CD1c-positive myeloid dendritic cell (primary cell): ENCODE results near the gene VPS13A.
"Not testable (repeated sequence)": the region's sequence is repeated elsewhere in the genome, so short reads cannot be mapped to it uniquely, and the experiment has no call there.

Experiments used
- DNase-seq: peaks from one replicate; pipeline ENCODE4 v3.0.0-alpha.2; 2016; ENCODE audit errors: extremely low spot score

VPS13A gene

DNA sequence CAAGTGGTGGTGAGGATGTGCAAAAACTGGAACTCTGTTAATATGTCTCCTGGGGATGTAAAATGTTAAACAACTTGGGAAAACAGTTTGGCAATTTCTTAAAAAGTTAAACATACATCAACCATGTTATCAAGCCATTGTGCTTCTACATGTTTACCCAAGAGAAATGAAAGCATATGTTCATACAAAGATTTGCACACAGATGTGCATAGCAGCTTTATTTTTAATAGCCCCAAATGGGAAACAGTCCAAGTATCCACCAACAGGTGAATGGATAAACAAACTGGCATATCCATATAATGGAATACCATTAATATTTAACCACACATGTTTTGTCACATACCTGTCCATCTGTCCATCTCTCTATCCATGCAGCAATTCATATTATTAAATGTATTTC lies 6.2 kb downstream of the VPS13A start:
- DNase-seq: no peak

DNA sequence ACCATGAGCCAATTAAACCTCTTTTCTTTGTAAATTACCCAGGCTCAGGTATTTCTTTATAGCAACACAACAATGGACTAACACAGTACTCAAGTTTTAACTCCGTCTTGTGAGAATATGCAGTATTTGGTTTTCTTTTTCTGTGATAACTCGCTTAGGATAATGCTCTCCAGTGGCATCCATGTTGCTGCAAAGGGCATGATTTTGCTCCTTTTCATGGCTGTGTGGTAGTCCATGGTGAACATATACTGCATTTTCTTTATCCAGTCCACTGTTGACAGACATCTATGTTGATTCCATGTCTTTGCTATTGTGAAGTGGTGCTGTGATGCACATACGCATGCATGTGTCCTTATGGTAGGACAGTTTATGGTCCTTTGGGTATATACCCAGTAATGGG lies 10.9 kb downstream of the VPS13A start:
- no peak for DNase-seq

DNA sequence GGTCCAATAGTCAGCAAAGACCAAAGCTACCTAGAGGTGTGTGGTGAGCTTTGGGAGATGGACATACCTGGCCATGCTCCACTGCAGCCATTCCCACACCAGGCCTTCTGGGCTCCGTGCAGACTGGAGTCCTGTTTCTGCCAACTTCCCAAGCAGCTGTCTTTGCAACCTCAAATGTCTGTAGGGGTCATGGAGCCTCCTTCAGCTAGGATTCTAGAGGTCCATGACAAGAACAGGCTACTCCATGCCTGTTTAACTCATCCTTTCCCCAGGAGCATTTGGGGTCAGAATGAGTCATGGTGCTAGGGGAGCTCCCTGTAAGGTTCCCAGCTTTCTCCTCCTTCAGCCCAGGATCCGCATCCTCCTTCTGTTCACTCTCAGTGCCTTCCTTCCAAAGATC lies 17.1 kb downstream of the VPS13A start:
- no peak for DNase-seq

DNA sequence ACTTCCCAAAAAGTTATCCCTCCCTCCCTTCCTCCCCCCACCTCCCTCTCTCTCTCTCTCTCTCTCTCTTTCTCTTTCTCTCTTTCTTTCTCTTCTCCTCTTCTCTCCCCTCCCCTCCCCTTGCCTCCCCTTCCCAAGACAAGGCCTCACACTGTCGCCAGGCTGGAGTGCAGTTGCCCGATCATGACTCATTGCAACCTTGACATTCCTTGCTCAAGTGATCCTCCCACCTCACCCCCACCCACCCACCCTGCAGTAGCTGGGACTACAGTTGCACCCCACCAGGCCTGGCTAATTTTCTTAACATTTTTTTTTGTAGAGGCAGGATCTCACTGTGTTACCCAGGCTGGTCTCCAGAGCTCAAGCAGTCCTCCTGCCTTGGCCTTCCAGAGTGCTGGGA lies 32.8 kb downstream of the VPS13A start:
- DNase-seq: no peak

DNA sequence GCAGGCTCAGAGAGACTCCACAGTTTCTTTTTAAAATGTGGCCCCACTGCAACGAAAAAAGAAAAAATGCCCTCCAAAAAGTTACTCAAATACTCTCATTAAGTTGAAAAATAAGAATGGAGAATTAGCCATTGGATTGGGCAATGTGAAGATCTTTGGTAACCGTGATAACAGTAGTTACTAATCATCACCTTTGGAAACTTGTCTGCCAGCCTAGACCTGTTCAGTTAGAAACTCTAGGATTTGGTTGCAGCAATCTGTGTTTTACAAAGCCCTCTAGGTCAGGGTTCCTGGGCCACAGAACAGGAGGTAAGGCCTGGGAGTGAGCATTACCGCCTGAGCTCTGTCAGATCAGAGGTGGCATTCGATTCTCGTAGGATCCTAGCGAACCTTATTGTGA lies 34.2 kb downstream of the VPS13A start:
- no peak for DNase-seq

DNA sequence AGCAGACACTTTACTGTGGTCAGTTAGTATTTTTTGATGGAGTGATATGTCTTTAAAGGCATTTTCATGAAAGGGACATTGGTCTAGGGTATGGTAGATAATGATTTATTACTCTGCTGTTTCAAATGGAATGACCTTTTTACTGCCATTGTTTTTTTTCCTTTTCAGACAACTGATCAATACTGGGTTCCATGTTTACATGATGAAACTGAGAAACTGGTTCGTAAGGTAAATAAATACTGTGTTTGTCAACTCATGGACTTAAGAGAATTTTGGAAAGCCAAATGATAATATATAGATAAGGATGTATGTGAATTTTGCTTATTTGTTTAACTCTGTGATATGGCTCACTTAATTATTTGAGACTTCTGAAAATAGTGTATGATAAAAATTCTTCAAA lies 35.5 kb downstream of the VPS13A start:
- DNase-seq: no peak

DNA sequence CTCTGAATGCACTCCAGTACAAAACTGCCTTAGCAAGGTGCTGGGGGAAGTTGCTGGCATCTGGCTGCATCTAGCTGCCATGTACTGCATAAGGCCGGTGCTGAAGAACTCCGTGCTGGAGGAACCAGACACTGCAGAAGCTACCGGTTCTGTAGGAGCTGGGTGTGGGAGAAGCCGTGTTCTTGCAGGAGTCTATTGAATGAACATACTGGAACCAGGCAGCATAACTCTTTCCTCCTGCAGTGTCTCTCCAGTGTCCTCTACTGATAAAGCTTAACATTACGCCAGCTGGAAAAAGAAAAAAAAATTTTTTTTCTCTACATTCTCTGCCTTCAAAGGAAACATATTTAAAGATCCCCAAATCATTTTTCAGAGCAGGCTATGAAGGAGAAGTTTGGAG lies 38.5 kb downstream of the VPS13A start:
- no peak for DNase-seq

DNA sequence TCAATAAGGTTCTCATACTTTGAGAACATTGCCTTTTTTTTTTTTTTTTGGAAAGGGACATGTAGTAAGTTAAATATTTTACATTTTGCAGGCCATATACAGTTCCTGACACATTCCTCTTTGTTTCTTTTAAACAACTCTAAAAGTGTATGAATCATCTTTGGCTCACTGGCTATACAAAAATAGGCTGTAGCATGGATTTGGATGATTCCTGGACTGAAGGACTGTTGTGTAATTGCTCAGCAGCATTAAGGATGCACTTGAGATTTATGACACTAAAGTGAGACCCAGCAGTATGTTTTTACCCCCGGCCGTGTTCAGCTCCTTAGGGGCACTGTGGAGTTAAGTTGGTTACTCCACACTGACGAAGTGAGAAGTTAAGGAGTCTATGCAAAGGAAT lies 41.3 kb downstream of the VPS13A start:
- no peak for DNase-seq

DNA sequence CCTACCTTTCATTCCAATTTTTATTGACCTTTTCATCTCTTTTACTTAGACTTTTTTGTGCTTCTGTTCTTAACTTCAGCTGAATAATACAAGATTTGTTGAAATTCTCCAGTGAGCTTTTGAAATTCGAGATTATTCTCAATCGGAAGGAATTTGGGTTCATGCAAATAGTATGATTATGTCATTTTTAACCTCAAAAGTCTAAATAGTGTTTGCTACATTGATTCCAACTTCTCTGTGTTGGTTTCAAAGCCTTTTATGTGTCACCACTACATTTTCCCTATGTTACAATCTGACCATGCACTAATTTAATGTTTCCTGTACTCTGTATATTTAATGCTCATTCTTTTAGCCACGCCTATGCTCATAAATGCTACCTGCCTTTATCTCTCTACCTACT lies 44.1 kb downstream of the VPS13A start:
- no peak for DNase-seq

DNA sequence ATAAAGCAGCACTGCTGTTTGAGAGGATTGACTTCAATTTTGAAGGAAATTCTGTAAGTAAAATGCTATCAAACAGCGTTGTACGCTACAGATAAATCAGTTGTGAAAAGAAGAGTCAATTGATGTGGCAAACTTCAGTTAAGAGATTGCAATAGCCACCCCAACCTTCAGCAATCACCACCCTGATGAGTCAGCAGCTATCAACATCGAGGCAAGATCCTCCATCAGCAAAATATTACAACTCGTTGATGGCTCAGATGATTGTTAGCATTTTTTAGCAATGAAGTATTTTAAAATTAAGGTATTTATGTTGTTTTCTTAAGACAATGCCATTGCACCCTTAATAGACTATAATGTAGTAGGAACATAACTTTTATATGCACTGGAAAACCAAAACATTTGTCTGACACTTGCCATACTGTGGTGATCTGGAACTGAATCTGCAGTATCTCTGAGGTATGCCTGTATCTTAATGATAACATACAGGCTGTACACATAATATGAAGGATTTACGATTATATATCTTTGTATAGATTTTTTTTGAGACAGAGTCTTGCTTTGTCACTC lies 47.5 kb downstream of the VPS13A start:
- no peak for DNase-seq

DNA sequence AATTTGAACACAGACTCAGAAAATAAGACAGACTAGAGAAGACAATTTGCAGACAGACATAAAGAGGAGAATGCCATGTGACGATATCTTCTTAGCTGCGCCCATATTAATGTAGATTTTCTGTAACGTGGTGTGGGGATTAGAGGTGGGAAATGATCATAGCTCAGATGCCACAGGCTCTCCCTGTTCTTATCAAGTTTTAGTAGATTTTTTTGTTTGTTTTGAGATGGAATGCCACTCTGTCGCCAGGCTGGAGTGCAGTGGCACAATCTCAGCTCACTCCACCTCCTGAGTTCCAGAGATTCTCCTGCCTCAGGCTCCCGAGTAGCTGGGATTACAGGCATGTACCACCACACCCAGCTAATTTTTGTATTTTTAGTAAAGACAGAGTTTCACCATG lies 59.4 kb downstream of the VPS13A start:
- DNase-seq: no peak

DNA sequence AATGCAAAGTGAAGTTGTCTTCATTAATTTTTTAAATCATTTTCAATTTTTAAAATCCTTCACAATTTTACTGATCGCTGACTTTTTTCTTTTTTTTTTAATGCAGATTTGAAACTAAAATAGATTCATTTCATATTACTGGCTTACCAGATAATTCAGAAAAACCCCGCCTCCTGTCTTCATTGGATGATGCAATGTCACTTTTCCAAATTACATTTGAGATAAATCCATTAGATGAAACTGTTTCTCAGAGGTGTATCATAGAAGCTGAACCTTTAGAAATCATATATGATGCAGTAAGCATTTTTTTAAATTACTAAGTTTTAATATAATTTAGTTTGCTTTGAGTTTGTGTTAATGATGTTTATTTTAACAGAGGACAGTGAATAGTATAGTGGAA lies 60.6 kb downstream of the VPS13A start:
- DNase-seq: no peak

DNA sequence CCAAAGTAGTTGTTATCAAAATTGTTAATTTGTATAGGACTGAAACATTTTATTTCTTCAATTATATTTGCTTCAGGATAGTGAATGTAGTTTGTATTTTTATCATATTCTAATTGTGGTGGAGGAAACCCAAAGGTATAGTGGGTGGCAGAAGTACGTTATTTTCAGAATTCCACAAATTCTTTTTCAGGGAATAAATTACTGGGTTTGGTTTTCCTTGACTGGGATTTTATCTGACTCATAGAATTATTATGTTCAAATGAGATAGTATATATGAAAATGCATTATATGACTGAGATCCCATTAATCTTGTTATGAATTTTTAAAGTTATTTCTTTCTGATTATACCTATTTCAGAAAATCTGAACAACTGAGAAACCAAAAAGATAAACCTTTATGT lies 73.7 kb downstream of the VPS13A start:
- DNase-seq: no peak

DNA sequence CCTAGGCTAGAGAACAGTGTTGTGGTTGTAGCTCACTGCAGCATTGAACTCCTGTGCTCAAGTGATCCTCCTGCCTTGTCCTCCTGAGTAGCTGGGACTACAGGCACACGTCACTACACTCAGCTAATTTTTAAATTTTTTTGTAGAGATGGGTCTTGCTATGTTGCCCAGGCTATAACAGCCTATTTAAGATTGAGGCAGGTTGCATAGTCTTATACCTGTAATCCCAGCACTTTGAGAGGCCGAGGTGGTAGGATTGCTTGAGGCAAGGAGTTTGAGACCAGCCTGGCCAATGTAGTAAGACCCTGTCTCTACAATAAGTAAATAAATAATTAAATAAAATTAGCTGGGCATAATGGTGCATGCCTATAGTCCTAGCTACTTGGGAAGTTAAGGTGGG lies 79.9 kb downstream of the VPS13A start:
- DNase-seq: no peak

DNA sequence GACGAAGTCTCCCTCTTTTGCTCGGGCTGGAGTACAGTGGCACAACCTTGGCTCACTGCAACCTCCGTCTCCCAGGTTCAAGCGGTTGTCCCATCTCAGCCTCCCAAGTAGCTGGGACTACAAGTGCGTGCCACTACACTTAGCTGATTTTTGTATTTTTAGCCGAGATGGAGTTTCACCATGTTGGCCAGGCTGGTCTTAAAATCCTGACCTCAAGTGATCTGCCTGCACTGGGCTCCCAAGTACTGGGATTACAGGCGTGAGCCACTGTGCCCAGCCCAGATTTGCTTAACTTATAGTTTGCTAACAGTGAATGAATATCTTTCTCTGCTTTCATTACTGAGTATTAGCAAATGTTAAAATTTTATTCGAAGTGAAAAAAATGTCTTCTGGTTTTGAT lies 84.3 kb downstream of the VPS13A start:
- DNase-seq: no peak

DNA sequence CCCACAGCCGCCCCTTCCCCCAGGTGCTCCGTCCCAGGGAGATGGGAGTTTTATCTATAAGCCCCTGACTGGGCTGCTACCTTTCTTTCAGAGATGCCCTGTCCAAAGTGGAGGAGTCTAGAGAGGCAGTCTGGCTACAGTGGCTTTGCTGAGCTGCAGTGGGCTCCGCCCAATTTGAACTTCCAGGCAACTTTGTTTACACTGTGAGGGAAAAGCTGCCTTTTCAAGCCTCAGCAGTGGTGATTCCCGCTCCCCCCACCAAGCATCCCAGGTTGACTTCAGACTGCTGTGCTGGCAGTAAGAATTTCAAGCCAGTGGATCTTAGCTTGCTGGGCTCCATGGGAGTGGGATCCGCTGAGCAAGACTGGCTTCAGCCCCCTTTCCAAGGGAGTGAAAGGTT lies 90.4 kb downstream of the VPS13A start:
- not testable (repeated sequence) for DNase-seq

DNA sequence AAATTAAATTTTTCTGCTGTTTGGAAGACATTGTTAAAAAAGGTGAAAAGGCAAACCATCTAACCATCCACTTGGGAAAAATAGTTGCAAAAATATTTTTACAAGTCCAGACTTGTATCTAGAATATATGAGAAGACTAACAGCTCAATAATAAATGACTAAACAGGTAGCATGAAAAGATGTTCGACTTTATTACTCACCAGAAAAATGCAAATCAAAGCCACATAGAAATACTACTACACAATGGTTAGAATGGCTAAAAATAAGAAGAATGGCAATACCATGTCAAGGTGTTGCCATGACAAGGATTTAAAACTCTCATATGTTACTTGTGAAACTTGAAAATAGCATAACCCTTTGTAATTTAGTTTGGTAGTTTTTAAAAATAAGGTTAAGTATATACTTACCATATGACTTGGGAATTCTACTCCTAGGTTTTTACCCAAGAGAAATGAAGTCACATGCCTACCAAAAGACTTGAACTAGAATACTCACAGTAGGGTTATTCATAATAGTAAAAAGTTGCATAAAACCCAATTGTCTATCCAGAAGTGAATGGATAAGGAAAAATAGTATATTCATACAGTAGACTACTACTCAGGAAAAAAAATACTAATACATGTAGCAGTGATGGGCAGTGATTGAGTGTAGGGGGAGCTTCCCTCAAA lies 93.8 kb downstream of the VPS13A start:
- no peak for DNase-seq

DNA sequence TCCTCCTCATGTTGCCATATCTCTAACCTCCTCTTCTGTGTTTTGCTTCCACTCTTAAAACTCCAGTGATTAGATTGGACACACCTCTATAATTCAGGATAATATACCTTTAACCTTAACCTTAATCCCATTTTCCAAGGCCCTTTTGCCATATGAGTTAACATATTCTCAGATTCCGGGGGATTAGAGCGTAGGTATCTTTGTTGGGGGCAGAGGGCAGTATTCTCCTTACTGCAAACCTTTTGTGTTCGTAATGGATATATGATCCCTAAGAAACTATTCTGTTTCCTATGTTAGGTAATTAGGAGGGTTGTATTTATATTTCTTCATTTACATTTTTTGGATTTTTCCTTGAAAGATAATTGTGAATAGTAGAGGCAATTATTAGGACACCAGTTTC lies 99.5 kb downstream of the VPS13A start:
- DNase-seq: no peak

DNA sequence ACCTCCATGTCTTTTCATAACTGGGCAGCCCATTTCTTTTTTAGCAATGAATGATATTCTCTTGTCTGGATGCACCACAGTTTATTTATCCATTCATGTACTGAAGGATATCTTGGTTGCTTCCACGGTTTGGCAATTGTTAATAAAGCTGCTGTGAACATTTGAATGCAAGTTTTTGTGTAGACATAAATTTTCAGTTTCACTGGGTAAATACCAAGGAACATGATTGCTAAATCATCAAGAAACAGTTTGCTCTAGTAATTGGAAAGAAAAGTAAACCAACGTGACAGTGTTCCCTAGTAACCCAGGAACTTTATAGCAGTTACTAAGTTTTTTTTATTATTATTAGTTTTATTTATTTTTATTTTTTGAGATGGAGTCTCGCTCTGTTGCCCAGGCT lies 100.4 kb downstream of the VPS13A start:
- no peak for DNase-seq

DNA sequence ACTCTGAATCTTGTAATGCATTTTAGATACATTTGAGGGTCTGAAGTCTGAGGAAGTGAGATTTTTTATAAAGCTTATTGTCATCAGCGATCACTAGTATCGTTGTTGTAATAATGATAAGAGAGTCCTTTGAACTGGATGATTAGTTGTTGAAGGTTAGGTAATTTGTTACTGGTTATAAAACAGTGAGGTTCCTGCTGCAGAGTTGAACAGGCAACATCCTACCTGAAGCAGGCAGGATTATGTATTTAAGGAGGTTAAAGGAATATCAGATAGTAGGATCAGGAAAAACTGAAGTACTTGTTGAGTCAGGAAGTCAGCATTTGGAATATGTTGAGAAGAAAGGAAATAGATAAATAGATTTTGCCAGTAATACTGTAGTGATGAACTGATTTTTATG lies 106.7 kb downstream of the VPS13A start:
- no peak for DNase-seq

DNA sequence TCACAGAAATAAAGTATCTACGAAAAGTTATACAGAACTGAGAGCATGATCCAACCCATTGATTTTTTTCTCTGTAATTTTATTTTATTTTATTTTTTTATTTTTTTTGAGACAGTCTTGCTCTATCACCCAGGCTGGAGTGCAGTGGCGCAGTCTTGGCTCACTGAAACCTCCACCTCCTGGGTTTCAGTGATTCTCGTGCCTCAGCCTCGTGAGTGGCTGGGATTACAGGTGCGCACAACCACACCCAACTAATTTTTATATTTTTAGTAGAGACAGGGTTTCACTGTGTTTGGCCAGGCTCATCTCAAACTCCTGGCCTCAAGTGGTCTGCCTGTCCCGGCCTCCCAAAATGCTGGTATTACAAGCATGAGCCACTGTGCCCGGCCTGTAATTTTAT lies 107.3 kb downstream of the VPS13A start:
- DNase-seq: no peak

DNA sequence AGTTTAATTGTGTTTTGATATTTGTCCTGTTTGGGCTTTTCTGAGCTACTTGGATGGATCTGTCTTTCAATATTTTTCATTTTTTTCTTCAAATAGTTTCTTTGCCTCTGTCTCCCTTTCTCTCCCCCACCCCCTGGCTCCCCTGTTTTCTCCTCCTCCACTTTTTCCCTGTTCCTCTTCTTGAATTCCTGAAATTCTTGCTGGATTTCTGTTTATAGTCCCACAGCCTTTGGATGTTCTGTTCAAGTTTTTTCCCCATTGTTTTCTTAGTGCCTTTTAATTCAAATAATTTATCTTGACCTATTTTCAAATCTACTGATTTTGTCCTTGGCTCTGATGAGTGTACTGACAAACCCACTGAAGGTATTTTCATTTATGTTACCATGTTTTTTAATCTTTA lies 113.0 kb downstream of the VPS13A start:
- no peak for DNase-seq

DNA sequence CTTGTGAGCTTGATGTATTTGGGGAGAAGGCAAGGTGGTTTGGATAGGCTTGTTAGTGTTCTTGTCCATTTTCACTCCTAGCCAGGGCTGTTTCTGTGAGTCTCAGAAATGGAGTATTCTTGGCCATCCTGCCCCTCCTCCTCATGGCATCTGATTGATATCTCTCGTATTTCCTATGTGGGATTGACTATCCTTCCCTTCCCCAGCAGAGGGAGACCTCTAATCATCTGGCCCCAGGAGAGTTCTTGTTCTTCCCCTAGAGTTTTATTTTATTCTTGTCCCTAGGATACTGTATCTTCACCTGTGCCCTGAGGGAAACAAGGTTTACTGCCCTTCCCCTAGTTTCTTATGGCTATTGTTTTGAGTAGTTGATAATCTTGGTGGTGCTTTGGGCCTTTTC lies 114.4 kb downstream of the VPS13A start:
- DNase-seq: no peak

DNA sequence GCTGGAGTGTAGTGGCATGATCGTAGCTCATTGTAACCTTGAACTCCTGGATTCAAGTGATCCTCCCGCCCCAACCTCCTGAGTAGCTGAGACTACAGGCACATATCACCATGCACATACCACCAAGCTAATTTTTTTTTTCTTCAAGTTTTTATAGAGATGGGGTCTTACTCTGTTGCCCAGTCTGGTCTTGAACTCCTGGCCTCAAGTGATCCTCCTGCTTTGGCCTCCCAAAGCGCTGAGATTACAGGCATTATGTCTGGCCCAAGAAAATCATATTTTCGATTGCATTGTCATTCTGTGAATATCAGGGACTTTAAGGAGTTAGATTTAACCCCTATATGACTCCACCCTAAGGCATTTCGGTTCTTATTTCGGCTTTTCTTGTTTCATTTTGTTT lies 116.6 kb downstream of the VPS13A start:
- DNase-seq: no peak
